ENCODE results near the gene SERGEF. TPM values are rescaled to one million over a fixed set of nuclear protein-coding genes. Genes with fewer than 3 reads are reported as not detected.

The SERGEF gene
- total and polyA plus RNA-seq, 11 donors: 11.6 to 55.0 (median 22.1) TPM

DNA sequence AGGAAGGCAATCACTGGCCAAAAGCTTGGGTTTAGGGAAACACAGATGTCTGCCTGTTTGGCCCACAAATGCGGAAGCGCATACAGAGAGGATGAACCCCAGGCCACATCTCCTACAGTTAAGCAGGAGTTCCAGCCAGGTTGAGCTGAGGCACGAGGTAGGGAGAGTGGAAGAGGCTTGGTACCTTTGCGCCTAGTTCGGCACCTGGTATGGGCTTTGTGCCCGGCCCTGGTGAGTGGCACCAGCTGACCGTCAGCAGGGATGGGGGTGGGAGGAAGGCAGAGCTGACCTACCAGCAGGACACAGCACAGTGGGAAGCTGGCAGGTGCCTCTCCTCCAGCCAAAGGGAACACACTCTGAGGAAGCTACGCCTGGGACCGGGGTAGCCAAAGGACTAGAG lies 220.7 kb downstream of the SERGEF start:
- WGBS, 4 donors: 80 to 96% (median 94%) methylated on average over 9 of the region's 9 CpGs
- H3K27me3 ChIP-seq: no peaks in the 10 kb centered on the region

DNA sequence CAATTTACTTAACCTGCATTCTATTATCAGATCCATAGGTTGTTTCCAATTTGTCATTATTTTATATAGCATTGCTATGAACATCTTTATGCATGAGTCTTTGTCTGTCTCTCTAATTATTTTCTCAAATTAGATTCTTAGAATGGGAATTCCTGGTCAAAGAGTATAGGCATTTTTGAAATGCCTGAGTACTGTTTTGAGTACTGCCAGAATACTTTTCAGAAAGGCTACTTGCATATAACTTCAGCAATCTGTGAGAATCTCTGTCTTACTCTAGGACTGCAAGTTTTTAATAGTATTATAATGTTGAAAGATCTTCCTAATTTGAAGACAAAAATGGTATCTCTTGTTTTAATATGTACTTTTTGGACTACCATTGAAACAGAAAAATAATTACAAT lies 221.7 kb downstream of the SERGEF start:
- DNase-seq (no peak), ATAC-seq (no peak)
- Histone ChIP-seq H3K27me3 (no peaks in the 10 kb centered on the region), H3K4me3 (no peak overlapping the region), H3K36me3 (no peaks in the 10 kb centered on the region), H3K4me1 (no peaks in the 10 kb centered on the region), H3K9me3 (no peaks in the 10 kb centered on the region), H3K27ac (no peak overlapping the region)
- TF ChIP-seq, protein P1, sequence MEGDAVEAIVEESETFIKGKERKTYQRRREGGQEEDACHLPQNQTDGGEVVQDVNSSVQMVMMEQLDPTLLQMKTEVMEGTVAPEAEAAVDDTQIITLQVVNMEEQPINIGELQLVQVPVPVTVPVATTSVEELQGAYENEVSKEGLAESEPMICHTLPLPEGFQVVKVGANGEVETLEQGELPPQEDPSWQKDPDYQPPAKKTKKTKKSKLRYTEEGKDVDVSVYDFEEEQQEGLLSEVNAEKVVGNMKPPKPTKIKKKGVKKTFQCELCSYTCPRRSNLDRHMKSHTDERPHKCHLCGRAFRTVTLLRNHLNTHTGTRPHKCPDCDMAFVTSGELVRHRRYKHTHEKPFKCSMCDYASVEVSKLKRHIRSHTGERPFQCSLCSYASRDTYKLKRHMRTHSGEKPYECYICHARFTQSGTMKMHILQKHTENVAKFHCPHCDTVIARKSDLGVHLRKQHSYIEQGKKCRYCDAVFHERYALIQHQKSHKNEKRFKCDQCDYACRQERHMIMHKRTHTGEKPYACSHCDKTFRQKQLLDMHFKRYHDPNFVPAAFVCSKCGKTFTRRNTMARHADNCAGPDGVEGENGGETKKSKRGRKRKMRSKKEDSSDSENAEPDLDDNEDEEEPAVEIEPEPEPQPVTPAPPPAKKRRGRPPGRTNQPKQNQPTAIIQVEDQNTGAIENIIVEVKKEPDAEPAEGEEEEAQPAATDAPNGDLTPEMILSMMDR (IDR thresholded peaks at IDR 0.05): no peak
- TF ChIP-seq POLR2A (IDR thresholded peaks at IDR 0.05): no peak
- intact Hi-C loops (cut with DNase I): no loop called here

More for the DNA sequence above, 220.7 kb downstream of the SERGEF start:
- peak in 2 of 4 donors; percentile 14 to 18 for ATAC-seq
- no peak overlapping the region for H3K4me3 ChIP-seq
- H3K9me3 ChIP-seq: no peaks in the 10 kb centered on the region
- intact Hi-C loops (cut with DNase I): no loop called here
- no peaks in the 10 kb centered on the region for H3K4me1 ChIP-seq
- H3K27ac ChIP-seq: no peak overlapping the region
- TF ChIP-seq, protein P1 (IDR thresholded peaks at IDR 0.05): no peak
- no peak for TF ChIP-seq POLR2A (IDR thresholded peaks at IDR 0.05)
- no peak for DNase-seq
- no peaks in the 10 kb centered on the region for H3K36me3 ChIP-seq

DNA sequence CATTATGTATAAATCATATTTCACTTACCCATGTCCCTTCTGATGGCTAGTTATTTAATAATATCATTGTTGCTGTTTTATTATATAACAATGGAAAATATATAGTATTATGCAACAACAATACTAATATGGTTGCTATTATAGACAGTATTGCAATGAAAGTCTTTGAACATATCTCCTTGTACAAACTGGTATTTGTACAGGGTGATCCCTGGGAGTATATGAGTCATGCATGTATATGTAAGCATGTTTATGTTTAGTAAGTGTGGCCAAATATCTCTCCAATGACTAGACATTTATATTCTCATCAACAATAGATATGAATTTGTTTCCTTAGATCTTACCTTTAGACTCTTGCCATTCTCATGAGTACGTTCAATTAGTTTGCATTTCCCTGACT lies 222.4 kb downstream of the SERGEF start:
- TF ChIP-seq, protein P1 (IDR thresholded peaks at IDR 0.05): no peak
- TF ChIP-seq POLR2A (IDR thresholded peaks at IDR 0.05): no peak
- DNase-seq (no peak), ATAC-seq (no peak)
- Histone ChIP-seq H3K27me3 (no peaks in the 10 kb centered on the region), H3K9me3 (no peaks in the 10 kb centered on the region), H3K27ac (no peak overlapping the region), H3K4me3 (no peak overlapping the region), H3K4me1 (no peaks in the 10 kb centered on the region), H3K36me3 (no peaks in the 10 kb centered on the region)
- 96 to 100% (median 99%) methylated on average over 1 of the region's 1 CpG for WGBS, 4 donors
- intact Hi-C loops (cut with DNase I): no loop called here

DNA sequence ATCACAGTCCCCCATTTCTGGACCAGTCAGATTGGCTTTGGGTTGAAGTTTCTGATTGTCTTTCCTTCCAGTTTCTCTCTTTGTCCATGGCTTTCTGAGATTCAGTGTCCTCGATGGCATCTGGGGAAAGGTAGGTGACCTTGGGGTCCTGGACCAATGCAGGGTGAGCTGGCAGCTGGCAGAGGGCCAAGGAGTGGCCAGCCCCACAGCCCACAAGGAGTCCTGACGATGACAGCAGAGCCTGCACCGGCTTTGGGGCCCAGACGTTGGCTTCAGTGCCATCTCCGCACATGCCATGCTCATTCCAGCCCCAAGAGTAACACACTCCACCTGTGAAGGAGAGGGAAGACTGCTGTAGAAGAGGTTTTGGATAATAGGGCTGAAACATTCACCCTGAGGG lies 224.8 kb downstream of the SERGEF start:
- WGBS, 4 donors: 84 to 95% (median 91%) methylated on average over 5 of the region's 5 CpGs
- Histone ChIP-seq H3K9me3 (no peaks in the 10 kb centered on the region), H3K27ac (no peak overlapping the region), H3K27me3 (no peaks in the 10 kb centered on the region), H3K4me1 (no peaks in the 10 kb centered on the region), H3K36me3 (no peaks in the 10 kb centered on the region), H3K4me3 (no peak overlapping the region)
- DNase-seq (peak in 1 of 5 donors; percentile 23), ATAC-seq (no peak)
- TF ChIP-seq, protein P1 (IDR thresholded peaks at IDR 0.05): no peak
- TF ChIP-seq POLR2A (IDR thresholded peaks at IDR 0.05): no peak
- intact Hi-C loops (cut with DNase I): no loop called here

Measured in heart left ventricle (tissue), 16 donors.